ENCODE measurements around the gene ZNF761.
"Not testable (repeated sequence)": the region's sequence is repeated elsewhere in the genome, so short reads cannot be mapped to it uniquely, and the experiment has no call there.

Gene ZNF761

GRCh38 chr19:53461866-53462265, 30.1 kb downstream of the ZNF761 start:
- DNase-seq: no peak

GRCh38 chr19:53462861-53463260, 31.1 kb downstream of the ZNF761 start:
- no peak for DNase-seq

- DNase-seq: no peak
Measured at GRCh38 chr19:53463263-53463662, 31.5 kb downstream of the ZNF761 start.

- no peak for DNase-seq
Measured at GRCh38 chr19:53466726-53467484, 35.1 kb downstream of the ZNF761 start.

GRCh38 chr19:53467485-53468262, 35.9 kb downstream of the ZNF761 start, which contains the start of gene ZNF813:
Gene ZNF813 (plus strand): TSS chr19:53467733. CDS start chr19:53483823, 16,090 bp downstream.
- peak; percentile 65 for DNase-seq

GRCh38 chr19:53468628-53469027, 36.8 kb downstream of the ZNF761 start:
- DNase-seq: not testable (repeated sequence)

- DNase-seq: no peak
Measured at GRCh38 chr19:53471916-53472315, 40.1 kb downstream of the ZNF761 start.

- not testable (repeated sequence) for DNase-seq
Measured at GRCh38 chr19:53474832-53475231, 43.0 kb downstream of the ZNF761 start.

- not testable (repeated sequence) for DNase-seq
Measured at GRCh38 chr19:53475470-53475869, 43.7 kb downstream of the ZNF761 start.

- DNase-seq: not testable (repeated sequence)
Measured at GRCh38 chr19:53483751-53484150, 52.0 kb downstream of the ZNF761 start.

- no peak for DNase-seq
Measured at GRCh38 chr19:53485046-53486004, 53.5 kb downstream of the ZNF761 start.

GRCh38 chr19:53492153-53492552, 60.4 kb downstream of the ZNF761 start:
- DNase-seq: no peak

GRCh38 chr19:53497311-53498023, 65.7 kb downstream of the ZNF761 start:
- not testable (repeated sequence) for DNase-seq

GRCh38 chr19:53498024-53498395, 66.2 kb downstream of the ZNF761 start:
- not testable (repeated sequence) for DNase-seq

- not testable (repeated sequence) for DNase-seq
Measured at GRCh38 chr19:53503151-53503550, 71.4 kb downstream of the ZNF761 start.

- DNase-seq: not testable (repeated sequence)
Measured at GRCh38 chr19:53503671-53504364, 72.0 kb downstream of the ZNF761 start.

- DNase-seq: not testable (repeated sequence)
Measured at GRCh38 chr19:53504365-53504703, 72.5 kb downstream of the ZNF761 start.

- no peak for DNase-seq
Measured at GRCh38 chr19:53504885-53505284, 73.1 kb downstream of the ZNF761 start.

- DNase-seq: no peak
Measured at GRCh38 chr19:53506728-53507127, 74.9 kb downstream of the ZNF761 start.

Data from NCI-H1436 treated with DMSO at 0.1 percent for 48 hours (cell line).